SK-N-SH (cell line): ENCODE results near the gene C1orf35.

Source experiments
- CTCF ChIP-seq: fragments of 200-600 bp; sonication (generic); IDR thresholded peaks from 2 replicates; pipeline ENCODE4 v1.6.1; 2017; ENCODE audit warnings: antibody characterized with exemption, mild to moderate bottlenecking, moderate library complexity
- EP300 ChIP-seq, 2 experiments: IDR thresholded peaks; 2 replicates each; pipeline versions ENCODE4 v1.4.0 to v1.6.1; 2012; ENCODE audit warnings: borderline replicate concordance in 1 of 2, low read depth in 1 of 2, low read length in 1 of 2
- FOSL2 ChIP-seq: IDR thresholded peaks from 2 replicates; pipeline ENCODE4 v1.4.0; 2012; ENCODE audit warnings: low read depth, mild to moderate bottlenecking, moderate library complexity, borderline replicate concordance
- RCOR1 ChIP-seq: fragments of 150-350 bp; IDR thresholded peaks from 2 replicates; pipeline ENCODE4 v1.6.1; 2017; ENCODE audit warnings: antibody characterized with exemption, low read length
- YY1 ChIP-seq: IDR thresholded peaks from 2 replicates; pipeline ENCODE4 v1.4.0; 2012; ENCODE audit warnings: low read depth, mild to moderate bottlenecking

DNA sequence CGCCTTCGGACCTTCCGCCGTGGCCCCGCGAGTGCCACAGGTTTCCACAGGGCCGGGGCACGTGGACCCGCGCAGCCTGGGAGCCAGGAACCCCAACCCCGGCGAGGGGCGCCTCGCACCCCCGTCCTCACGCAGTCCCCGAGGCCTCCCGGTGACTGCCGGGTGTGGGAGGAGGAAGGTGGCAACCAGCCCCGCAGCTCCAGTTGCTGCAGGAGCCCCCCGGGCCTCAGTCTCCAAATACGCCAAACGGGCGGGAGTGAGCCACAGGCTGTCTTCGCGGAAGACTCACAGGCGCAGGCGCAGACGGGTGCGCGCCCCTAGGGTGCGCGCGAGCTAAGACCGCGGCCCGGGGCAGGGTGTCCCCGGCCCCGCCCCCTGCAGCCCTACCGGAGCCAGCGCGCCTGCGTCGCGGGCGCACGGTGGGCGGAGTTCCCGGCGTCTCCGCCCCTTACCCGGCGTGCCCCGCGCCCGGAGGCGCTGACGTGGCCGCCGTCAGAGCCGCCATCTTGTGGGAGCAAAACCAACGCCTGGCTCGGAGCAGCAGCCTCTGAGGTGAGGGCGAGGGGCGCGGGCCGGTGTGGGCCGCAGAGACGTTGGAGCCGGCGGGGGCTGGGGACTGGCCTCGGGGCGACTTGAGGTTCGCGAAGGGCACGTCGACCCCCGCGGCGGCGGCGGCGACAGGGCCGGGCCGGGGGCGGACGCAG, 20.8 kb downstream of the C1orf35 start, which contains the start of gene ARF1:
- TF ChIP-seq CTCF (no peak), YY1 (peak; percentile 92), FOSL2 (no peak), RCOR1 (no peak), EP300 (IDR thresholded peaks at IDR 0.05; ENCODE audit: borderline replicate concordance in 1 of 2, low read depth in 1 of 2, low read length in 1 of 2) (no peak)
